HepG2 (cell line): ENCODE results near the gene FAM120C. TPM values are rescaled to one million over a fixed set of nuclear protein-coding genes. Genes with fewer than 3 reads are reported as not detected.

Experiments used
- CREB1 ChIP-seq, 2 experiments: fragments of 450-650 bp in 1 of 2; IDR thresholded peaks; 2 replicates each; pipeline ENCODE4 v1.6.1; 2016 to 2017; ENCODE audit warnings: control low read depth in 1 of 2, mild to moderate bottlenecking in 1 of 2, missing compliant biosample characterization in 1 of 2, missing genetic modification characterization in 1 of 2
- LCORL ChIP-seq, 2 experiments: fragments of 450-650 bp in 1 of 2; sonication (generic) in 1 of 2; formaldehyde crosslinking in 1 of 2; IDR thresholded peaks; 2 replicates each; pipeline versions ENCODE4 v1.5.0 to v1.6.1; 2017 to 2020; ENCODE audit warnings: antibody characterized with exemption in 1 of 2, missing genetic modification reagents in 1 of 2
- PAX8 ChIP-seq: sonication (generic); formaldehyde crosslinking; IDR thresholded peaks from 2 replicates; pipeline ENCODE4 v1.8.0; 2022; ENCODE audit warnings: mild to moderate bottlenecking, missing genetic modification reagents, borderline replicate concordance
- ZNF264 ChIP-seq: sonication (generic); formaldehyde crosslinking; IDR thresholded peaks from 2 replicates; pipeline ENCODE4 v1.4.0; 2020; ENCODE audit warnings: missing genetic modification reagents
- polyA plus RNA-seq, 8 experiments: library from polyadenylated mRNA; depleted of rRNA in 3 of 8; stranded (reverse) in 7 of 8; unstranded in 1 of 8; fragments of >200 nt; fragmentation: Illumina TruSeq in 4 of 8; extraction: Trizol in 4 of 8; gene quantifications; 2 replicates each; pipeline versions ENCODE4 v1.2.1 to v1.2.3, GENCODE V29; 2011 to 2016; ENCODE audit warnings: low read depth in 4 of 8, missing spikeins in 1 of 8, mixed read lengths in 1 of 8; ENCODE audit not compliant: insufficient read depth in 1 of 8
- total RNA-seq, 5 experiments: library from RNA; depleted of rRNA; stranded (reverse); fragments of >200 nt; fragmentation: Illumina TruSeq; extraction: Trizol; gene quantifications; 2 replicates each; pipeline ENCODE4 v1.2.3, GENCODE V29; 2016; ENCODE audit warnings: low read depth in 1 of 5
- TF ChIP-seq, protein P1 (sequence below), 2 experiments: fragments of 450-650 bp in 1 of 2; sonication (generic) in 1 of 2; formaldehyde crosslinking in 1 of 2; IDR thresholded peaks; 2 replicates each; pipeline versions ENCODE4 v1.6.1 to v1.8.0; 2016 to 2022; ENCODE audit warnings: antibody characterized with exemption in 1 of 2, mild to moderate bottlenecking in 1 of 2, missing genetic modification reagents in 1 of 2
- TF ChIP-seq, protein P2 (sequence below): sonication (generic); formaldehyde crosslinking; IDR thresholded peaks from 2 replicates; pipeline ENCODE4 v1.5.0; 2020; ENCODE audit warnings: missing genetic modification reagents
- TF ChIP-seq, protein P3 (sequence below): sonication (generic); formaldehyde crosslinking; IDR thresholded peaks from 2 replicates; pipeline ENCODE4 v1.5.0; 2020; ENCODE audit warnings: missing genetic modification reagents

Gene FAM120C
- total and polyA plus RNA-seq, 2 of the 13 experiments (the other 11 are each of a cell fraction or from before 2014, with no cell fraction given) = 4.6 to 7.4 TPM

DNA sequence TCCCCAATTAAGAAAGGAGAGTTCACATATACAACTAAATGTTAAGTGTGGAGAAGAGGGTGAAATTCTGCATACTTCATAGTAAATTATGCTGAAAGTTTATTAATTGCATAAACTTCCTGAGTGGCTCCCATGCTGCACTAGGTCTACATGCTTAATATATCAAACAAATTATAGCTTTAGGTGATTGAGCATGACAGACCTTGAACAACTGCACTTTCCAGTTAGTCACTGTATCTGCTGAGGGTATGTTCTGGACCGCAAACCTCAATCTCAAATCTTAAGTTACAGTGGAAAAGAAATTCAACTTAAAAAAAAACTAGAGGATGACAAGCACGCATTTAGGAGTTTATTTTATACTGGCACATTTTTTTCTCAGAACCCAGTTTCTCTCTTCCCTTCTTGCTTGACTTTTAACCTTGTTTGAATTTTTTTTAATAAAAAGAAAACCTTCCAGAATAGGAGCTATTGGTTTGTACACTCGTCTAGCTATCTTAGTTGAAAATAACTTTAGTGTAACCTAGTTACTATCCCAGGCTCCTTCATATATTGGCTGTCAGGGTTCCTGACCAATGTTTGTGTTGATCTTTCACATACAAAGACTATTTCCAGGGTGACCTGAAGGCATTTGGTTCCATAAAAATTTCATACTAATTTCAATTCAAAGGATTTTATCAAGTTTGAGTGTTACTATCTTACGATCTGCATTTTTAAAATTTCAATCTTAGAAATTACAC lies 10.2 kb upstream of the FAM120C start (continued):
- TF ChIP-seq, protein P1, sequence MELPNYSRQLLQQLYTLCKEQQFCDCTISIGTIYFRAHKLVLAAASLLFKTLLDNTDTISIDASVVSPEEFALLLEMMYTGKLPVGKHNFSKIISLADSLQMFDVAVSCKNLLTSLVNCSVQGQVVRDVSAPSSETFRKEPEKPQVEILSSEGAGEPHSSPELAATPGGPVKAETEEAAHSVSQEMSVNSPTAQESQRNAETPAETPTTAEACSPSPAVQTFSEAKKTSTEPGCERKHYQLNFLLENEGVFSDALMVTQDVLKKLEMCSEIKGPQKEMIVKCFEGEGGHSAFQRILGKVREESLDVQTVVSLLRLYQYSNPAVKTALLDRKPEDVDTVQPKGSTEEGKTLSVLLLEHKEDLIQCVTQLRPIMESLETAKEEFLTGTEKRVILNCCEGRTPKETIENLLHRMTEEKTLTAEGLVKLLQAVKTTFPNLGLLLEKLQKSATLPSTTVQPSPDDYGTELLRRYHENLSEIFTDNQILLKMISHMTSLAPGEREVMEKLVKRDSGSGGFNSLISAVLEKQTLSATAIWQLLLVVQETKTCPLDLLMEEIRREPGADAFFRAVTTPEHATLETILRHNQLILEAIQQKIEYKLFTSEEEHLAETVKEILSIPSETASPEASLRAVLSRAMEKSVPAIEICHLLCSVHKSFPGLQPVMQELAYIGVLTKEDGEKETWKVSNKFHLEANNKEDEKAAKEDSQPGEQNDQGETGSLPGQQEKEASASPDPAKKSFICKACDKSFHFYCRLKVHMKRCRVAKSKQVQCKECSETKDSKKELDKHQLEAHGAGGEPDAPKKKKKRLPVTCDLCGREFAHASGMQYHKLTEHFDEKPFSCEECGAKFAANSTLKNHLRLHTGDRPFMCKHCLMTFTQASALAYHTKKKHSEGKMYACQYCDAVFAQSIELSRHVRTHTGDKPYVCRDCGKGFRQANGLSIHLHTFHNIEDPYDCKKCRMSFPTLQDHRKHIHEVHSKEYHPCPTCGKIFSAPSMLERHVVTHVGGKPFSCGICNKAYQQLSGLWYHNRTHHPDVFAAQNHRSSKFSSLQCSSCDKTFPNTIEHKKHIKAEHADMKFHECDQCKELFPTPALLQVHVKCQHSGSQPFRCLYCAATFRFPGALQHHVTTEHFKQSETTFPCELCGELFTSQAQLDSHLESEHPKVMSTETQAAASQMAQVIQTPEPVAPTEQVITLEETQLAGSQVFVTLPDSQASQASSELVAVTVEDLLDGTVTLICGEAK (IDR thresholded peaks at IDR 0.05) = no peak
- TF ChIP-seq, protein P1 (CRISPR knock-in tag; IDR thresholded peaks at IDR 0.05) = no peak
- TF ChIP-seq, protein P2, sequence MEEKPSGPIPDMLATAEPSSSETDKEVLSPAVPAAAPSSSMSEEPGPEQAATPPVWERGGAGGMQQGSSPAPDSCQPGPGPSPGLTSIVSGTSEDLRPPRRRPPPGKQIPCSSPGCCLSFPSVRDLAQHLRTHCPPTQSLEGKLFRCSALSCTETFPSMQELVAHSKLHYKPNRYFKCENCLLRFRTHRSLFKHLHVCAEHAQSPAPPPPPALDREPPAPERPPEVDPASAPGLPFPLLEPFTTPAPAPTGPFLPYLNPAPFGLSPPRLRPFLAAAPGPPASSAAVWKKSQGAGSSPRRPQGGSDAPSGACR (CRISPR knock-in tag) = no peak
- TF ChIP-seq ZNF264 = no peak
- no peak for TF ChIP-seq CREB1 (IDR thresholded peaks at IDR 0.05)
- TF ChIP-seq CREB1 (CRISPR knock-in tag; IDR thresholded peaks at IDR 0.05) = no peak
- TF ChIP-seq, protein P3, sequence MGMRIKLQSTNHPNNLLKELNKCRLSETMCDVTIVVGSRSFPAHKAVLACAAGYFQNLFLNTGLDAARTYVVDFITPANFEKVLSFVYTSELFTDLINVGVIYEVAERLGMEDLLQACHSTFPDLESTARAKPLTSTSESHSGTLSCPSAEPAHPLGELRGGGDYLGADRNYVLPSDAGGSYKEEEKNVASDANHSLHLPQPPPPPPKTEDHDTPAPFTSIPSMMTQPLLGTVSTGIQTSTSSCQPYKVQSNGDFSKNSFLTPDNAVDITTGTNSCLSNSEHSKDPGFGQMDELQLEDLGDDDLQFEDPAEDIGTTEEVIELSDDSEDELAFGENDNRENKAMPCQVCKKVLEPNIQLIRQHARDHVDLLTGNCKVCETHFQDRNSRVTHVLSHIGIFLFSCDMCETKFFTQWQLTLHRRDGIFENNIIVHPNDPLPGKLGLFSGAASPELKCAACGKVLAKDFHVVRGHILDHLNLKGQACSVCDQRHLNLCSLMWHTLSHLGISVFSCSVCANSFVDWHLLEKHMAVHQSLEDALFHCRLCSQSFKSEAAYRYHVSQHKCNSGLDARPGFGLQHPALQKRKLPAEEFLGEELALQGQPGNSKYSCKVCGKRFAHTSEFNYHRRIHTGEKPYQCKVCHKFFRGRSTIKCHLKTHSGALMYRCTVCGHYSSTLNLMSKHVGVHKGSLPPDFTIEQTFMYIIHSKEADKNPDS (CRISPR knock-in tag) = no peak
- no peak for TF ChIP-seq LCORL (IDR thresholded peaks at IDR 0.05)
- no peak for TF ChIP-seq LCORL (CRISPR knock-in tag; IDR thresholded peaks at IDR 0.05)
- no peak for TF ChIP-seq PAX8 (CRISPR knock-in tag)
